Measurements from ENCODE around the gene TMEM178B. TPM values are rescaled to one million over a fixed set of nuclear protein-coding genes. Genes with fewer than 3 reads are reported as not detected.
A peak's percentile ranks its signal among the peaks of the same experiment; 100 is the strongest.

The TMEM178B gene
- total RNA-seq, 1 donor from 2014 or later: 35.9 TPM

DNA sequence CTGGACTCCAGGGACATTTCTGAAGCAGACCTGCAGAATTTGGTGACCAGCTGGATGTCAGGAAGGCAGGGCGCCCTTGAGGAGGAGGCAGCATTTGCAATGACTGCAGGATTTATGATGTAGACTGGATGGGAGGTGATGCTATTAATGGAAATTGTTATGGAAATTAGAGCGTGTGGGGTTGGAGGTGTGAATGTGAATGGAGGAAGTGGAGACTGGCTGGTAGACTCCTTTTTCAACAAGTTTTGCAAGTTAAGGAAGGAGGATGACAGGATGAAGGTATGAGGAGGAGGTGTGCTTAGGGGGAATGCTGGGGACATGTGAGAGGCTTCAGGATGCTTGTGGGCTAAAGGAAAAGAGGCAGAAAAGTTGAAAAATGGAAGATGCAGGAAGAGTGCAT lies 137.0 kb downstream of the TMEM178B start:
- intact Hi-C loops (cut with micrococcal nuclease): no loop called here
- H3K27me3 ChIP-seq (ENCODE audit: low read depth): peaks cover 9% of the 10 kb centered on the region
- no peak for DNase-seq
- no peaks in the 10 kb centered on the region for H3K36me3 ChIP-seq
- peaks cover 23% of the 10 kb centered on the region for H3K4me1 ChIP-seq
- no peaks in the 10 kb centered on the region for H3K9me3 ChIP-seq (replicated peaks)
- no peak overlapping the region for H3K4me3 ChIP-seq
- no peak overlapping the region for H3K27ac ChIP-seq (replicated peaks)
- TF ChIP-seq, protein P1, sequence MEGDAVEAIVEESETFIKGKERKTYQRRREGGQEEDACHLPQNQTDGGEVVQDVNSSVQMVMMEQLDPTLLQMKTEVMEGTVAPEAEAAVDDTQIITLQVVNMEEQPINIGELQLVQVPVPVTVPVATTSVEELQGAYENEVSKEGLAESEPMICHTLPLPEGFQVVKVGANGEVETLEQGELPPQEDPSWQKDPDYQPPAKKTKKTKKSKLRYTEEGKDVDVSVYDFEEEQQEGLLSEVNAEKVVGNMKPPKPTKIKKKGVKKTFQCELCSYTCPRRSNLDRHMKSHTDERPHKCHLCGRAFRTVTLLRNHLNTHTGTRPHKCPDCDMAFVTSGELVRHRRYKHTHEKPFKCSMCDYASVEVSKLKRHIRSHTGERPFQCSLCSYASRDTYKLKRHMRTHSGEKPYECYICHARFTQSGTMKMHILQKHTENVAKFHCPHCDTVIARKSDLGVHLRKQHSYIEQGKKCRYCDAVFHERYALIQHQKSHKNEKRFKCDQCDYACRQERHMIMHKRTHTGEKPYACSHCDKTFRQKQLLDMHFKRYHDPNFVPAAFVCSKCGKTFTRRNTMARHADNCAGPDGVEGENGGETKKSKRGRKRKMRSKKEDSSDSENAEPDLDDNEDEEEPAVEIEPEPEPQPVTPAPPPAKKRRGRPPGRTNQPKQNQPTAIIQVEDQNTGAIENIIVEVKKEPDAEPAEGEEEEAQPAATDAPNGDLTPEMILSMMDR (IDR thresholded peaks at IDR 0.05; ENCODE audit: borderline replicate concordance): no peak

DNA sequence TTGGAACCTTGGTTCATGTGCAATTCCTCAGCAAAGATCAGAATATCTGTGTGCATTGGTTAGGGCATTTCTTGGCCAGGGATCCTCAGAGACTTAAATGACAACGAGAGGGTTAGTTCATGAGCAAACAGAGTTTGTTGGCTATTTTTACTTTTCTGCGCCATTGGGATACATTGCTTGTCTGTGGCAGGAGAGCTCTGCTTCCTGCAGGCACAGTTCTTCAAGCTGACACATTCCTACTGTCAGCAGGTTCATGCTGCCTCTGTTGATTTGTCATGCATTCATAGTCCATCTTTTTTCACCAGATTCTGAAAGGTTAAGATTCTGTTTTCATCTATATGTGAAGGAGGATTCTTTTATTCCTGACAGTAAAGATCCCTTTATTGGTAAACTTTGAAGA lies 139.4 kb downstream of the TMEM178B start:
- H3K4me3 ChIP-seq: no peak overlapping the region
- peak overlapping the region; percentile 5 for H3K27ac ChIP-seq (replicated peaks)
- peaks cover 31% of the 10 kb centered on the region for H3K4me1 ChIP-seq
- DNase-seq: no peak
- no peaks in the 10 kb centered on the region for H3K9me3 ChIP-seq (replicated peaks)
- H3K27me3 ChIP-seq (ENCODE audit: low read depth): peaks cover 6% of the 10 kb centered on the region
- intact Hi-C loops (cut with micrococcal nuclease): no loop called here
- TF ChIP-seq, protein P1 (IDR thresholded peaks at IDR 0.05; ENCODE audit: borderline replicate concordance): no peak
- no peaks in the 10 kb centered on the region for H3K36me3 ChIP-seq

DNA sequence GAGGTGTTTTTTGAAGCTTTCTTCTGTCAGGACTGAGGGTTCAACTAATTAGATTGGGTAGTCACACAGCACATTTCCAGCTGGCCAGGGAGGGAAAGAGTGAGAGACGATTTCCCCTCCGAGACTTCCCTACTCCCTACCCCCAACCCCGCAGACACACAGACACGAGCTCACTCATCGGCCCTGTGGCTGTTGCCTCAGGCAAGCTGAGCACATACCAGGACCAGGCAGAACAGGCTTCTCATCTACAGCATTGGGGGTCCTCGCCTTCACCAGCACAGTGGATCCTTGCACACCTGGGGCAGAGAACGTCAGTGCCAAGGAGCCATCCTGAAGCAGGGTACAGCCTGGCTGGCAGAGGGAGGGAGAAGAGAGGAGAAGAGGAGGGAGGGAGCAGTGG lies 144.1 kb downstream of the TMEM178B start:
- intact Hi-C loops (cut with micrococcal nuclease): no loop called here
- H3K4me1 ChIP-seq: peaks cover 29% of the 10 kb centered on the region

DNA sequence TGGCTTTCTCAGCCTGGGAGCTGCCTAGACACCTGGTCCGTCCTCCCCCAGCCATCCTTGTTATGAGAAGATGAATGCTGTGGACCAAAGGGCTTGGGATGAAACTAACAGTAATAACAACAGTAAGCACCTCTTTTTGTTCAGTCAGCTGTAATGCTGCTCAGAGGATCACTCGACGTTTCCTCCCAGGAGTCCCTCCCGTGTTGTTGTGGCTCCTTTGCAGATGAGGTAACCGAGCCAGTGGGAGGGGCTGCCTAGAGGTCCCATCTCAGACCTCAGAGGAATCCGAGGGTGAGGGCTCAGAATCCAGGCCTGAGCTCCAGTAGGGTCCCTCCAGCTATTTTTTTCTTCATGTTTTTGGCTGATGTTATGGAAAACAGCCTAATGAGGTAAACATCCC lies 145.1 kb downstream of the TMEM178B start:
- TF ChIP-seq, protein P1 (IDR thresholded peaks at IDR 0.05; ENCODE audit: borderline replicate concordance): no peak
- H3K4me1 ChIP-seq: peaks cover 19% of the 10 kb centered on the region
- intact Hi-C loops (cut with micrococcal nuclease): no loop called here

More for the DNA sequence above, 144.1 kb downstream of the TMEM178B start:
- no peak overlapping the region for H3K4me3 ChIP-seq
- DNase-seq: no peak
- no peak overlapping the region for H3K27ac ChIP-seq (replicated peaks)
- H3K9me3 ChIP-seq (replicated peaks): no peaks in the 10 kb centered on the region
- H3K36me3 ChIP-seq: no peaks in the 10 kb centered on the region
- TF ChIP-seq, protein P1 (IDR thresholded peaks at IDR 0.05; ENCODE audit: borderline replicate concordance): no peak
- peaks cover 6% of the 10 kb centered on the region for H3K27me3 ChIP-seq (ENCODE audit: low read depth)

DNA sequence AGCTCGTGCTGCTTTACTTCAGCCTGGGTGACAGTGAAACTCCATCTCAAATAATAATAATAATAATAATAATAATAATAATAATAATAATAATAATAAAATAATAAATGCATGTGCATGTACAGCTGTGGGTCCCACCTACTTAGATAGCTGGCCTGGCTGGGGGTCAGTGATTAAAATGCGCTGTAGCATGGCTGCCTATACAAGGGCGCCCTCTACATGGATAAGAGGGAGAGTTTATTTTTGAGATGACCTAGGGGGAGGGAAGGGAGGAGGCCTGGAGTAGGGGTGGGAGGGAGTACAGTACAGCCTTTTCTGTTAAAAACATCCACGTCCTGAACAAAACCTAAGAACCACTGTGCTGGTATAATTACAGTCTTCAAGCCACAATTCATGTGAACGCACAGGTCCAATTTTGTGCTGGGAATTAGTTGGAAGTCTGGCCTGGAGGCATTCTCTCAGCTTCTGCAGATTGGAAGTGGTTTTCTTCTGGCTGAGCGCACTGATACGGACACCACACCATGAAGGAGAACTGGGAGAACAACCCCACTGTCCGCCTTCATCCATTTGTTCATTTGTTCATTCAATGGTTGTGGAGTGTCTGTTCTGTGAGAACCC lies 146.5 kb downstream of the TMEM178B start:
- Histone ChIP-seq H3K36me3 (no peaks in the 10 kb centered on the region), H3K9me3 (replicated peaks) (no peaks in the 10 kb centered on the region), H3K4me1 (peaks cover 9% of the 10 kb centered on the region), H3K4me3 (no peak overlapping the region), H3K27me3 (ENCODE audit: low read depth) (peaks cover 6% of the 10 kb centered on the region), H3K27ac (replicated peaks) (no peak overlapping the region)
- DNase-seq: no peak
- TF ChIP-seq, protein P1 (IDR thresholded peaks at IDR 0.05; ENCODE audit: borderline replicate concordance): no peak
- intact Hi-C loops (cut with micrococcal nuclease): no loop called here

More for the DNA sequence above, 145.1 kb downstream of the TMEM178B start:
- Histone ChIP-seq H3K27me3 (ENCODE audit: low read depth) (peaks cover 6% of the 10 kb centered on the region), H3K27ac (replicated peaks) (no peak overlapping the region), H3K36me3 (no peaks in the 10 kb centered on the region), H3K9me3 (replicated peaks) (no peaks in the 10 kb centered on the region), H3K4me3 (no peak overlapping the region)
- no peak for DNase-seq

Measured in left ventricle myocardium inferior (tissue), 1 donor.